Ovary (tissue), 3 donors: Measurements from ENCODE around the gene TCHP.

Experiments used
- CTCF ChIP-seq, 3 donors: fragments of 450-650 bp in 2 of 3; fragments of 200-600 bp in 1 of 3; IDR thresholded peaks; one replicate each; pipeline versions ENCODE4 v1.5.1 to v1.8.0; 2016 to 2022; ENCODE audit warnings: antibody characterized with exemption in 3 of 3, mild to moderate bottlenecking in 1 of 3
- EP300 ChIP-seq: sonication (generic); formaldehyde crosslinking; IDR thresholded peaks from one replicate; pipeline ENCODE4 v1.6.1; 2017; ENCODE audit warnings: antibody characterized with exemption
- POLR2A ChIP-seq: fragments of 450-650 bp; IDR thresholded peaks from one replicate; pipeline ENCODE4 v1.6.1; 2017; ENCODE audit warnings: antibody characterized with exemption, mild to moderate bottlenecking, moderate library complexity
- donor health status: DM: no; HTN: no; CAD: no.

DNA sequence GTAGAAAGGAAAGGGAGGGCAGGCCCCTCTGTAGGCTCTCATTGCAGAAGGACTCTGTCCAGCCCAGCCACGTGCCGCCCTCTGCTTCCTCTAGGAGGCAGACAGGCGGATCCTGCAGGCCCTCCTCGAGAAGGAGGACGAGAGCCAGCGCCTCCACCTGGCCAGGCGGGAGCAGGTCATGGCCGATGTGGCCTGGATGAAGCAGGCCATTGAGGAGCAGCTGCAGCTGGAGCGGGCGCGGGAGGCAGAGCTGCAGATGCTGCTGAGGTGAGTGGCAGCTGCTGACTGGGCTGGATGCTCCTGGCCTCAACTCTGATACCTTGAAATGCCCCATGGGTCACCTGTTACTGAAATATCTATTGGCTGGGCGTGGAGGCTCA lies 10.9 kb downstream of the TCHP start:
- TF ChIP-seq POLR2A = no peak
- no peak for TF ChIP-seq CTCF (IDR thresholded peaks at IDR 0.05)
- TF ChIP-seq EP300 = no peak
